H1 (cell line): ENCODE data around the gene TMEM244. TPM values are rescaled to one million over a fixed set of nuclear protein-coding genes. Genes with fewer than 3 reads are reported as not detected.

Experiments used
- CTCF ChIA-PET: fragments of 300-600 bp; sonication (Branson Sonifier 250); formaldehyde crosslinking; loops from one replicate; lab custom pipeline; 2021; ENCODE audit not compliant: partially characterized antibody; lab: Charles Lee
- POLR2A ChIA-PET: fragments of 300-600 bp; sonication (Branson Sonifier 250); formaldehyde crosslinking; loops from one replicate; lab custom pipeline; 2021; ENCODE audit warnings: inconsistent platforms; ENCODE audit not compliant: partially characterized antibody; lab: Charles Lee
- DNase-seq, 2 experiments: peaks; one replicate each; pipeline versions ENCODE4 v3.0.0 to v3.0.0-alpha.2; 2010 to 2022; ENCODE audit warnings: low spot score in 2 of 2, low read depth in 1 of 2, mixed read lengths in 1 of 2
- FAIRE-seq: peaks from 2 replicates; lab custom pipeline; 2011; peaks lifted over from hg19 to GRCh38; lab: Jason Lieb, UNC
- H2AFZ ChIP-seq: 2 replicates; pipeline ENCODE4 v1.8.1; 2012; ENCODE audit warnings: low read length, inconsistent platforms
- H2AK5ac ChIP-seq: 2 replicates; pipeline ENCODE4 v1.6.1; 2013; ENCODE audit warnings: low read depth, low read length
- H2BK120ac ChIP-seq: replicated peaks from 2 replicates; pipeline ENCODE3; 2013; ENCODE audit warnings: low read depth, low read length, inconsistent platforms
- H2BK12ac ChIP-seq: 2 replicates; pipeline ENCODE4 v1.6.1; 2013; ENCODE audit warnings: low read depth, low read length
- H2BK15ac ChIP-seq: 2 replicates; pipeline ENCODE4 v1.6.1; 2013; ENCODE audit warnings: low read length
- H2BK20ac ChIP-seq: 2 replicates; pipeline ENCODE4 v1.6.1; 2013; ENCODE audit warnings: low read length
- H2BK5ac ChIP-seq: 2 replicates; pipeline ENCODE4 v1.6.1; 2013; ENCODE audit warnings: low read depth, low read length
- H3K14ac ChIP-seq: 2 replicates; pipeline ENCODE4 v1.6.1; 2013; ENCODE audit warnings: inconsistent platforms; ENCODE audit not compliant: insufficient read length
- H3K18ac ChIP-seq: 2 replicates; pipeline ENCODE4 v1.6.1; 2013; ENCODE audit warnings: low read length; ENCODE audit errors: extremely low read depth
- H3K23ac ChIP-seq: 2 replicates; pipeline ENCODE4 v1.6.1; 2013; ENCODE audit warnings: inconsistent platforms; ENCODE audit not compliant: insufficient read length
- H3K23me2 ChIP-seq: 2 replicates; pipeline ENCODE4 v1.6.1; 2013; ENCODE audit warnings: low read depth, low read length
- H3K27ac ChIP-seq: 2 replicates; pipeline ENCODE4 v1.6.1; 2011; ENCODE audit warnings: low read depth, low read length, inconsistent platforms
- H3K27me3 ChIP-seq, 4 experiments: replicated peaks in 1 of 4; 1 replicate in 1 of 4; 2 replicates in 3 of 4; pipeline versions ENCODE4 v1.6.1 to v1.8.1; 2011 to 2013; ENCODE audit warnings: low read length in 3 of 4, mild to moderate bottlenecking in 3 of 4, inconsistent platforms in 2 of 4, mixed read lengths in 2 of 4, moderate library complexity in 1 of 4; ENCODE audit not compliant: control insufficient read depth in 3 of 4, insufficient read depth in 3 of 4; ENCODE audit errors: extremely low read depth in 1 of 4
- H3K36me3 ChIP-seq, 4 experiments: 2 replicates each; pipeline versions ENCODE4 v1.6.1 to v1.8.1; 2011 to 2013; ENCODE audit warnings: mild to moderate bottlenecking in 4 of 4, low read length in 3 of 4, moderate library complexity in 2 of 4, control low read depth in 1 of 4, inconsistent platforms in 1 of 4; ENCODE audit not compliant: insufficient read depth in 4 of 4, control insufficient read depth in 2 of 4
- H3K4ac ChIP-seq: replicated peaks from 2 replicates; pipeline ENCODE3; 2013; ENCODE audit warnings: low read length, low read depth, mixed read lengths, inconsistent platforms; ENCODE audit not compliant: insufficient read length
- H3K4me1 ChIP-seq, 4 experiments: replicated peaks in 1 of 4; 1 replicate in 1 of 4; 2 replicates in 3 of 4; pipeline versions ENCODE4 v1.6.1 to v1.8.1; 2011 to 2013; ENCODE audit warnings: low read length in 3 of 4, inconsistent platforms in 2 of 4, mixed read lengths in 1 of 4; ENCODE audit not compliant: insufficient read depth in 4 of 4, control insufficient read depth in 3 of 4
- H3K4me2 ChIP-seq, 2 experiments: 2 replicates each; pipeline versions ENCODE4 v1.6.1 to v1.8.1; 2011 to 2013; ENCODE audit warnings: low read depth in 2 of 2, low read length in 2 of 2, control low read depth in 1 of 2, inconsistent platforms in 1 of 2, mild to moderate bottlenecking in 1 of 2; ENCODE audit not compliant: insufficient read depth in 1 of 2
- H3K4me3 ChIP-seq, 4 experiments: fragments of 200-600, 300-600 bp in 1 of 4; sonication (generic), shearing (Covaris generic), sonication (Bioruptor Twin) in 1 of 4; 2 replicates each; pipeline versions ENCODE4 v1.5.1 to v1.8.1; 2011 to 2016; ENCODE audit warnings: low read length in 4 of 4, low read depth in 3 of 4, control low read depth in 2 of 4, inconsistent platforms in 2 of 4, mild to moderate bottlenecking in 2 of 4, mixed read lengths in 1 of 4, moderate library complexity in 1 of 4; ENCODE audit not compliant: insufficient read depth in 2 of 4; ENCODE audit errors: extremely low read depth in 1 of 4
- H3K56ac ChIP-seq: replicated peaks from 2 replicates; pipeline ENCODE3; 2013; ENCODE audit warnings: low read depth, mild to moderate bottlenecking, mixed read lengths, low read length, inconsistent platforms; ENCODE audit not compliant: insufficient read length
- H3K79me1 ChIP-seq: 2 replicates; pipeline ENCODE4 v1.6.1; 2013; ENCODE audit warnings: low read depth, low read length, control low read depth
- H3K79me2 ChIP-seq, 2 experiments: 2 replicates each; pipeline versions ENCODE4 v1.6.1 to v1.8.1; 2012 to 2013; ENCODE audit warnings: low read length in 2 of 2, mild to moderate bottlenecking in 2 of 2, inconsistent platforms in 1 of 2; ENCODE audit not compliant: insufficient read depth in 2 of 2, control insufficient read depth in 1 of 2
- H3K9ac ChIP-seq, 4 experiments: replicated peaks in 1 of 4; 1 replicate in 1 of 4; 2 replicates in 3 of 4; pipeline versions ENCODE4 v1.6.1 to v1.8.1; 2011 to 2013; ENCODE audit warnings: low read depth in 3 of 4, low read length in 3 of 4, control low read depth in 2 of 4, mild to moderate bottlenecking in 2 of 4, moderate library complexity in 2 of 4, inconsistent platforms in 1 of 4; ENCODE audit errors: extremely low read depth in 1 of 4
- H3K9me3 ChIP-seq, 2 experiments: 2 replicates each; pipeline versions ENCODE4 v1.6.1 to v1.8.1; 2012 to 2013; ENCODE audit warnings: mild to moderate bottlenecking in 2 of 2, moderate library complexity in 2 of 2, control low read depth in 1 of 2, inconsistent platforms in 1 of 2, low read depth in 1 of 2, low read length in 1 of 2, mixed read lengths in 1 of 2; ENCODE audit not compliant: insufficient read depth in 2 of 2
- H4K20me1 ChIP-seq, 2 experiments: replicated peaks in 1 of 2; 2 replicates each; pipeline versions ENCODE3 to v1.8.1; 2011 to 2013; ENCODE audit warnings: inconsistent platforms in 2 of 2, low read length in 2 of 2, mild to moderate bottlenecking in 1 of 2; ENCODE audit not compliant: insufficient read depth in 2 of 2, control insufficient read depth in 1 of 2
- H4K5ac ChIP-seq: 2 replicates; pipeline ENCODE4 v1.6.1; 2013; ENCODE audit warnings: low read length, low read depth, mixed read lengths, inconsistent platforms; ENCODE audit not compliant: insufficient read length
- H4K8ac ChIP-seq: 2 replicates; pipeline ENCODE4 v1.8.0; 2013; ENCODE audit warnings: mild to moderate bottlenecking, moderate library complexity, low read length, inconsistent platforms; ENCODE audit not compliant: insufficient read depth; ENCODE audit errors: extremely low read depth
- H4K91ac ChIP-seq: replicated peaks from 2 replicates; pipeline ENCODE3; 2013; ENCODE audit warnings: low read length, mixed read lengths, inconsistent platforms; ENCODE audit not compliant: insufficient read length
- JUN ChIP-seq: IDR thresholded peaks from 2 replicates; pipeline ENCODE4 v1.6.1; 2011; ENCODE audit warnings: low read depth, mild to moderate bottlenecking, improper control_type of control experiment, low read length
- JUND ChIP-seq: IDR thresholded peaks from 2 replicates; pipeline ENCODE4 v1.6.1; 2011; ENCODE audit warnings: mild to moderate bottlenecking, improper control_type of control experiment, low read length
- SP4 ChIP-seq: IDR thresholded peaks from 2 replicates; pipeline ENCODE4 v1.6.1; 2012; ENCODE audit warnings: low read length, inconsistent platforms
- SRF ChIP-seq: IDR thresholded peaks from 2 replicates; pipeline ENCODE4 v1.6.1; 2011; ENCODE audit warnings: mild to moderate bottlenecking, low read depth, low read length, moderate library complexity
- WGBS, 2 experiments: shearing (Covaris generic) in 1 of 2; methylation state at CpG; one replicate each; pipeline versions ENCODE4 v1.1.6 to v1.1.7; 2013 to 2015; ENCODE audit warnings: low lambda C conversion rate in 2 of 2, mixed read lengths in 2 of 2, inconsistent platforms in 1 of 2, low coverage in 1 of 2, missing lambda C conversion rate in 1 of 2; ENCODE audit not compliant: insufficient replicate concordance in 2 of 2, insufficient coverage in 1 of 2, insufficient read length in 1 of 2; ENCODE audit errors: extremely low coverage in 1 of 2, missing lambda C conversion rate in 1 of 2; 5-methylcytosine and 5-hydroxymethylcytosine counted together
- polyA plus RNA-seq, 7 experiments: library from polyadenylated mRNA; depleted of rRNA in 3 of 7; stranded (reverse) in 5 of 7; unstranded in 2 of 7; fragments of >200 nt in 5 of 7; fragments of 200-250 nt in 2 of 7; gene quantifications; 1 replicate in 5 of 7; 2 replicates in 1 of 7; 4 replicates in 1 of 7; pipeline versions ENCODE4 v1.2.1 to v1.2.3, GENCODE V29; 2011 to 2013; ENCODE audit warnings: missing spikeins in 2 of 7, mixed read lengths in 2 of 7
- total RNA-seq: library from RNA; stranded (reverse); fragmentation: NEBNext Ultra II Directional; extraction: Animal tissue kit (Norgen Biotek cat#: 25700); gene quantifications from 2 replicates; pipeline ENCODE4 v1.2.1, GENCODE V29; 2021
- TF ChIP-seq, protein P1 (sequence below): IDR thresholded peaks from 2 replicates; pipeline ENCODE4 v1.6.1; 2012; ENCODE audit warnings: inconsistent platforms
- TF ChIP-seq, protein P2 (sequence below): IDR thresholded peaks from 2 replicates; pipeline ENCODE4 v1.6.1; 2012; ENCODE audit warnings: low read length, inconsistent platforms

Gene TMEM244
- total and polyA plus RNA-seq, 2 of the 8 experiments (the other 6 are each of a cell fraction or from before 2014, with no cell fraction given) = not detected

DNA sequence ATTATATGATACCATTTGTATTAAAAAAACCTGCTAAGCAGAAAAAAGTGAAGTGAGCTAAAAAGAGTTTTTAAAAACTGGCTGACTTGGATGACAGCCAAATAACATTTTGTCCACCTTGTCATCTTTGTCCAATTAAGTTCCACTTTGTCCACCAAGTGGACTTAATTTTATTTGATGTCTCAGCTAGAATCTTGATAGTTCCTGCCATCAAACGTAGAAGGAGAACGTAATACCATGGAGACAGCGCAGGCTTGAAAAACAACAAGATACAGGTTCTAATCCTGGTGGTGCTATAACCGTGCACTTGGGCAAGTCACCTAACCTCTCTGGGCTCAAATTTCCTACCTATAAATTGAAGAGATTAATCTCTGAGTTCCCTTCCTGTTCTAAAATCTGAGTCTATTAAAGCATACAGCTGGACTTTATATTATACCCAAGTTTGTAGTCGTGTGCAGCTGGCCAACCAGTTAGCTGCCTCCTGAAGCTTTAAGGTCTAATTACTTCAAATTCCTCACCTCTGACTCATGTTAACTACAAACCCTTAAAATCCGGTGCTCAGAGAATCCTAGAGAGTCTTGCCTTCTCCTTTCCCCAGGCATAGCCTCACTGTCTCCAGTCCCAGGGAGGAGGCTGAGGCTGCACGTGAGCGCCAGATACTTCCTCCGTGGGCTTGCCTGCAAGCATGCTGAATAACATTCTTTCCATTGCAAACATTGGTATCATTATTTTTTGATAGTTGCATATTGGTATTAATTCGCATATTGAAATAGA, 16.8 kb downstream of the TMEM244 start:
- Histone ChIP-seq H2BK120ac (no peak overlapping the region), H3K4me1 (0 out of 7 replicates have a peak, but pooled peaks cover 0 to 3% (median 0%) of the 10 kb centered on the region in 4 experiments), H3K4me3 (no peak overlapping the region), H3K4ac (no peak overlapping the region), H4K20me1 (no peaks in the 10 kb centered on the region), H3K56ac (no peak overlapping the region), H3K14ac (no peak overlapping the region), H3K18ac (no peak overlapping the region), H3K27ac (no peak overlapping the region), H3K79me1 (no peaks in the 10 kb centered on the region), H2AK5ac (no peak overlapping the region), H2BK12ac (no peak overlapping the region), H4K91ac (no peak overlapping the region), H3K9me3 (no peaks in the 10 kb centered on the region), H3K9ac (no peak overlapping the region), H4K5ac (no peak overlapping the region), H3K36me3 (no peaks in the 10 kb centered on the region), H3K79me2 (no peaks in the 10 kb centered on the region), H3K4me2 (0 out of 4 replicates have a peak overlapping the region, but pooled peaks of 1 of the 2 experiments have one; percentile 14), H3K23ac (no peak overlapping the region), H3K27me3 (no peaks in the 10 kb centered on the region), H2BK20ac (no peak overlapping the region), H2BK5ac (no peak overlapping the region), H4K8ac (no peak overlapping the region), H2AFZ (peak overlapping the region; percentile 42; the same call in 1 of the 2 replicates), H2BK15ac (no peak overlapping the region), H3K23me2 (no peaks in the 10 kb centered on the region)
- TF ChIP-seq SP4 = no peak
- TF ChIP-seq, protein P1, sequence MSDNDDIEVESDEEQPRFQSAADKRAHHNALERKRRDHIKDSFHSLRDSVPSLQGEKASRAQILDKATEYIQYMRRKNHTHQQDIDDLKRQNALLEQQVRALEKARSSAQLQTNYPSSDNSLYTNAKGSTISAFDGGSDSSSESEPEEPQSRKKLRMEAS = 0 out of 2 replicates have a peak, but pooled peaks have one; percentile 46
- TF ChIP-seq SRF = no peak
- TF ChIP-seq, protein P2, sequence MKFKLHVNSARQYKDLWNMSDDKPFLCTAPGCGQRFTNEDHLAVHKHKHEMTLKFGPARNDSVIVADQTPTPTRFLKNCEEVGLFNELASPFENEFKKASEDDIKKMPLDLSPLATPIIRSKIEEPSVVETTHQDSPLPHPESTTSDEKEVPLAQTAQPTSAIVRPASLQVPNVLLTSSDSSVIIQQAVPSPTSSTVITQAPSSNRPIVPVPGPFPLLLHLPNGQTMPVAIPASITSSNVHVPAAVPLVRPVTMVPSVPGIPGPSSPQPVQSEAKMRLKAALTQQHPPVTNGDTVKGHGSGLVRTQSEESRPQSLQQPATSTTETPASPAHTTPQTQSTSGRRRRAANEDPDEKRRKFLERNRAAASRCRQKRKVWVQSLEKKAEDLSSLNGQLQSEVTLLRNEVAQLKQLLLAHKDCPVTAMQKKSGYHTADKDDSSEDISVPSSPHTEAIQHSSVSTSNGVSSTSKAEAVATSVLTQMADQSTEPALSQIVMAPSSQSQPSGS = no peak
- peak; percentile 89 for TF ChIP-seq JUND
- TF ChIP-seq JUN = peak; percentile 21; the same call in 1 of the 2 replicates
- ChIA-PET CTCF (interaction anchor here (0.6 kb wide), 1 partner anchor 69 kb away, joined by 4 read pairs; no protein-coding TSS in a partner anchor), POLR2A (no interaction called here)
- 65% methylated on average over 10 of the region's 10 CpGs; no CpG with 5 or more reads in 1 of the 2 experiments for WGBS, 2 experiments
- DNase-seq (peak in 1 of 2 experiments; percentile 31), FAIRE-seq (no peak)
